GM12892 (cell line): ENCODE data around the gene SGCD.

Experiments used
- POLR2A ChIP-seq: IDR thresholded peaks from 2 replicates; pipeline ENCODE4 v1.6.1; 2011; ENCODE audit warnings: low read depth, low read length, control low read depth
- POLR2AphosphoS5 ChIP-seq: IDR thresholded peaks from 2 replicates; pipeline ENCODE4 v1.6.1; 2011; ENCODE audit warnings: low read depth, low read length, control low read depth
- TAF1 ChIP-seq: IDR thresholded peaks from 2 replicates; pipeline ENCODE4 v1.6.1; 2011; ENCODE audit warnings: low read depth, mild to moderate bottlenecking, control low read depth, low read length, borderline replicate concordance

DNA sequence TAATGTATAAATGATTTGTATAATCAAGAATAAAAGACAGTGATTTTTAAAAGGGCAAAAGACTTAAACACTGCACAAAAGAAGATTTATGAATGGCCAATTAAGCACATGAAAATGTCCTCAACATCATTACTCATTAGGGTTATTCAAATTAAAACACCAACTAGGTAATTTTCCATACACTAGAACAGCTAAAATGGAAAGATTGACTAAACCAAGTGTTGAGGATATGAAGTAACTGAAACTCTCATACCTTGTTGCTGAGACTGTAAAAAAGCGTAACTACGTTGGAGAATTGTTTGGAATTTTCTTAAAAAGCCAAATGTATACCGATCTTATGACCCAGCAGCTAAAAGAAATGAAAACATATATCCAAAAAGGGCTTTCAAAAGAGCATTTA, 144.9 kb downstream of the SGCD start:
- TF ChIP-seq POLR2A (no peak), POLR2AphosphoS5 (no peak), TAF1 (no peak)
